HFF-Myc (cell line): ENCODE results near the gene TNFRSF25.

Experiments used
- DNase-seq: peaks from one replicate; pipeline ENCODE4 v3.0.0-alpha.2; 2011; ENCODE audit warnings: low read depth; ENCODE audit errors: extremely low read depth
- H3K4me3 ChIP-seq: replicated peaks from 2 replicates; pipeline ENCODE4 v1.5.1; 2011; ENCODE audit warnings: low read depth, mild to moderate bottlenecking, control low read depth, low read length
- TF ChIP-seq, protein P1 (sequence below): IDR thresholded peaks from 2 replicates; pipeline ENCODE4 v1.5.1; 2012; ENCODE audit warnings: mild to moderate bottlenecking, low read depth, low read length, control low read depth; ENCODE audit errors: missing control alignments

TNFRSF25 gene

DNA sequence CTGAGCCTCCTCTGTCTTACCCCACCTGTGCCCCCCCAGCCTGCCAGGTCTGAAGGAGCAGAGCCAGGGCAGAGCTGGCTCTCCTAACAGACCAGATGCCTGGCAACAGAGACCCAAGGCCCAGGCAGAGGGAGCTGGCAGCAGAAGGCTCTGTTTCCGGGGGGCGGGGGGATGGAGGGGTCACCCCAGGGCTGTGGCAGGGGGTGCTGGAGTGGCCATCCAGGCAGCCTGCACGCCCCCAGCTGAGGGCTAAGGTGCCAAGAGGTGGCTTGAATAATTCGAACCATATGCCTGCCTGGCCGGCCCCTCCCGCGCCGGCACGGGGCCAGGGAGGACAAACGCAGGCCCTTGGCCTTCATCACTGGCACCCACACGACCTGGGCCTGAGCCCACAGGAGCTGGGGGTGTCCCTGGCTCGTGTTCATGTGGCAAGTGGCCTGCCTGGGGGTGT is 41.5 kb upstream of the TNFRSF25 start:
- no peak overlapping the region for H3K4me3 ChIP-seq
- no peak for DNase-seq
- TF ChIP-seq, protein P1, sequence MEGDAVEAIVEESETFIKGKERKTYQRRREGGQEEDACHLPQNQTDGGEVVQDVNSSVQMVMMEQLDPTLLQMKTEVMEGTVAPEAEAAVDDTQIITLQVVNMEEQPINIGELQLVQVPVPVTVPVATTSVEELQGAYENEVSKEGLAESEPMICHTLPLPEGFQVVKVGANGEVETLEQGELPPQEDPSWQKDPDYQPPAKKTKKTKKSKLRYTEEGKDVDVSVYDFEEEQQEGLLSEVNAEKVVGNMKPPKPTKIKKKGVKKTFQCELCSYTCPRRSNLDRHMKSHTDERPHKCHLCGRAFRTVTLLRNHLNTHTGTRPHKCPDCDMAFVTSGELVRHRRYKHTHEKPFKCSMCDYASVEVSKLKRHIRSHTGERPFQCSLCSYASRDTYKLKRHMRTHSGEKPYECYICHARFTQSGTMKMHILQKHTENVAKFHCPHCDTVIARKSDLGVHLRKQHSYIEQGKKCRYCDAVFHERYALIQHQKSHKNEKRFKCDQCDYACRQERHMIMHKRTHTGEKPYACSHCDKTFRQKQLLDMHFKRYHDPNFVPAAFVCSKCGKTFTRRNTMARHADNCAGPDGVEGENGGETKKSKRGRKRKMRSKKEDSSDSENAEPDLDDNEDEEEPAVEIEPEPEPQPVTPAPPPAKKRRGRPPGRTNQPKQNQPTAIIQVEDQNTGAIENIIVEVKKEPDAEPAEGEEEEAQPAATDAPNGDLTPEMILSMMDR = no peak

DNA sequence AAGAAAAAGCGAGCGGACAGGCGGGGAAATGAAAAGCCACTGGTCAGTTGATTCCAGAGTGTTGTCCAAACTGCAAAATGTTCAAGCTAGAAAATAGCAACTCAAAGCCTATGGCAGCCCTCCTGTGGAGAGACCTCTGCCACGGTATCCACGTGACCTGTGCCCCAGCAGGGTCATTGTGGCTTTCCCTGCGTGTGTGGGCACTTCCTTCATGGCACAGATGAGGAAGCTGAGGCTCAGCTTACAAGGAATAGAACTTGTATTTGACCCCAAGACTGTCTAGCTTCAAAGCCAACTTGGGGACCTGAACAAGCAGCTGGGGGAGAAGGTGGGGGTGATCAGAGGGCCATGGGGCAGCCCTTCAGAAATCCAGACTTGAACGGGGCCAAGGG is 41.1 kb upstream of the TNFRSF25 start:
- H3K4me3 ChIP-seq = no peak overlapping the region
- TF ChIP-seq, protein P1 = no peak
- no peak for DNase-seq

DNA sequence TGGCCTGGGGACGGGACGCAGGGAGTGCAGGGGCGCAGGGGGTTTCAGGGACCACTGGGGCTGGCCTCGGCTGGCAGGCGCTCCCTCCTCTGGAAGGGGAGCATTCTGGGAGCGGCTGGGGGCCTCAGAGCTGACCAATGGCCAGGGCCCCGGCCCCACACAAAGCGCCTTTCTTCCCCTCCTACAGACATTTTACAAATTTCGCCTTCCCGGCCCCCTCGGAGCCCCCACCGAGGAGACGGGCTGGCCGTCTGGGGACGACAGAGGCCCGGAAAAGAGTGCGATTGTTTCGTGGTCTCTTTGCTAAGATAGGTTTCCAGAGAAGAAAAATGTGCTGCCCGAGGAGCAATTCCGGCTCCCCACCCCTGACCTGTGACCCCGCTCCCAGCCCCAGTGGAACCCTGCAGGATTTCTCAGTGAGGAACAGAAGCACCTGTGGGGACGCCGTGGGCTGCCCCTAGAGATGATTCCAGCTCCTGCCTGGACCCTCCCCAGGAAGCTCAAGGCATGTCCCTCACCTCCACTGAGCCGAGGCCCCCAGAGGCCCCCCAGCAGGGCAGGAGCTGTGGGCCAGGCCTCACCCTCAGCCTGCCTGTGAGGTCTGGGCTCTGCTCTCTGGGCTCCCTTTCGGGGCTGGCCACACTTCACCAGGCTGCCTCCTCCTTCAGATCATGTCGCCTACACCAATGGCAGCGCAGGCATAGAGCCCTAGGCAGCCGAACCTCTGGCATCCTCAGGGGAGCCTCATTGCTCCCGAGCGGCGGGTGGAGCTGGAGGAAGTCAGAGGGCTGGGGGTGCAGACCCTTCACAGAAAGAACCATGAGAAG is 40.5 kb upstream of the TNFRSF25 start:
- TF ChIP-seq, protein P1 = no peak
- no peak overlapping the region for H3K4me3 ChIP-seq
- DNase-seq = no peak

DNA sequence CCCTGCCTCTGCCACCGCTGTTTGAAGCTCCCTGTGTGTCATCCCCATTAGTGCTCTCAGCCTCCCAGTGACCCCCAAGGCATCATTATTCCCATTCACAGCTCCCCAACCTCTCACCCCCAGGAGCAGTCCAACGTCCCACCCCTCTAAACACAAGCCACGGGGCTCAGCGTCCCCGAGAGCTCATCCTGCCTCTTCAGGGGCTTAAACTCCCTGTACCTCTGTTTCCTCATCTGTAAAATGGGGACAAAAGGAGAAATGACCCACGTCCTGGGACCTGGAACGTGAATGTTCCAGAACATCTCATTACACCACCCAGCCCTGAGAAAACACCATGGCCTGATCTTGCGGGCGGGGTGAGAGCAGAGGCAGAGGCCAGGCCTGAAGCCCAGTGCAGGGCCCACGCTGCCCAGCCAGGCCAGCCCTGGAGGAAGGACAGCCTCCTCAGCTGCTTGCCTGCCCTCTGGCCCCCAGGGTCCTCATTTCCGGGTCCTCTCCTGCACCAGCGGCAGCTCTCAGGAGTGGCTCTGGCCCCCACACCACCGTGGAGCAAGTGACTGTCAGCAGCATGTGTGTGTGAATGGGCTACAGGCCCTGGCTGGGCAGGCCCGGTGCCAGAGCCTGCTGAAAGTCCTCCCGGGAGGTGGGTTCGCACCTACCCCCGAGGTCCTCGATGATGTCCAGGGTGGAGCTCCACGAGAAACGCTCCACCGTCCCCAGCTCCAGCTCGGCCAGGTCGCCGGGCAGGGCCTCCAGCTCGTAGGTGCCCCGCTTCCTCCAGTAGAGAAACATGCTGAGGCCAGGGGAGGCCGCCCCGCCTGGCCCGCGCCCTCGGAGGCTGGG is 39.6 kb upstream of the TNFRSF25 start:
- H3K4me3 ChIP-seq = no peak overlapping the region
- TF ChIP-seq, protein P1 = no peak
- DNase-seq = no peak

DNA sequence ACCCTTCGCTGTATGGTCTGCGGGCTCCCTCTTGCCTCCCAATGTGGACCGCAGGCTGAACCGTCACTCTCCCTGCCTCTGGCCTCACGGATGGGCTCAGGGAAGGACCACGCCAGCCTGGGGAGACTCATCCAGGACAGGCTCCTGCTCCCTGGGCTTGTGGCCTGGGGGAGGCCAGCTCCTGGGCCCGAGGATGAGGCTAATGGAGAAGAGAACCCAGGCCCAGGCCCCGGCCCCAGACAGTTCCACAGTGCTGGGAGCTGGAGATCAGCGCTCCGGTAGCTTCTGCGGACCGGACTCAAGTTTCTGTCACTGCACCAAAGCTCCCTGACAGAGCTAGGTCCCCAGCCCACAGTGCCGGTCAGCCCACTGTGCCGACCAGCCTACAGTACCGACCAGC is 38.9 kb upstream of the TNFRSF25 start:
- TF ChIP-seq, protein P1 = no peak

DNA sequence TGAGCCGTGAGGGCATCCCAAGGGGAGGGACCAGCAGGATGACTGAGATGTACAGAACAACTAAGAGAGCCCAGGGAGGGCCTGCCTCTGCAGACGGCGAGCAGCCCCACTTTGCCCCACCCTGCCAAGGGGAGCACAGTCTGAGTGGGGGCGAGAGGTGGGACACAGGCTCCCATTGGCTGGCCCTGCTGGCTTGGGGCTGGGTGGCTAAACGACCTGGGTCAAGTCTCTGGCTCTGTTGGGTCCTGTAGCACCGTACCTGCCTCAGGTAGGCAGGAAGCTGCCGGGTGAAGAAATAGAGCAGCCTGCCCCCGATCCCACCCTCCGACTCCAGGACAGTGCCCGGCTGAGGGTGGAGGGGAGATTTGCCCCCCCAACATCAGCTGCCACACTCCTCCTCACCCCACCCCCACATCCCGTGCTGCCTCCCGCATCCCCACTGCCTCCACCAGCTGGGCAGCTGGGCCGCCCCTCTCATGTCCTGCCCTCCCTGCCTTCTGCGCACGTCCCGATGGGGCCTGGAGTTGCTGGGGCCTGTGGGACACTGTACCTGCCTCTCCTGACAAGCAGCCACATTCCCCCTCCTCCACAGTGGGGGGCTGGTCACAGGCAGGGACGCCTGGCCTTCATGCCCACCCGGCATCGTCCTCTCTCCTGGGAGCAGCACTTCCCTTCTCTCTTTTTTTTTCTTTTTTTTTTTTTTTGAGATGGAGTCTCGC is 38.1 kb upstream of the TNFRSF25 start:
- H3K4me3 ChIP-seq = no peak overlapping the region
- TF ChIP-seq, protein P1 = no peak
- DNase-seq = no peak

More for the DNA sequence above, 38.9 kb upstream of the TNFRSF25 start:
- H3K4me3 ChIP-seq = no peak overlapping the region
- DNase-seq = no peak
